Activated CD4-positive, alpha-beta memory T cell treated with anti-CD3 and anti-CD28 coated beads for 36 hours (primary cell): ENCODE data around the gene XIRP2. TPM values are rescaled to one million over a fixed set of nuclear protein-coding genes. Genes with fewer than 3 reads are reported as not detected.

Source experiments
- CTCF ChIA-PET: fragments of 350-600 bp; sonication (Branson Sonifier 250); formaldehyde crosslinking; loops from one replicate; lab custom pipeline; 2021; ENCODE audit warnings: antibody characterized with exemption, inconsistent platforms; lab: Charles Lee
- POLR2A ChIA-PET: fragments of 350-600 bp; sonication (Branson Sonifier 250); formaldehyde crosslinking; loops from one replicate; lab custom pipeline; 2021; ENCODE audit warnings: antibody characterized with exemption; lab: Charles Lee
- DNase-seq: peaks from one replicate; pipeline ENCODE4 v3.0.0-alpha.2; 2020
- H3K27ac Mint-ChIP-seq: one replicate; pipeline ENCODE4 v1.8.0; 2021; ENCODE audit warnings: mixed read lengths
- H3K27me3 Mint-ChIP-seq: one replicate; pipeline ENCODE4 v1.8.0; 2021; ENCODE audit warnings: mixed read lengths
- H3K36me3 Mint-ChIP-seq: one replicate; pipeline ENCODE4 v1.8.0; 2021; ENCODE audit warnings: mixed read lengths
- H3K4me1 Mint-ChIP-seq: one replicate; pipeline ENCODE4 v1.8.0; 2021; ENCODE audit warnings: low read depth, mixed read lengths
- H3K4me3 Mint-ChIP-seq: one replicate; pipeline ENCODE4 v1.8.0; 2021; ENCODE audit warnings: mild to moderate bottlenecking, mixed read lengths
- H3K9me3 Mint-ChIP-seq: one replicate; pipeline ENCODE4 v1.8.0; 2021; ENCODE audit warnings: mixed read lengths
- intact Hi-C: fragments of 100-400 bp; cut with micrococcal nuclease; formaldehyde crosslinking; loops from one replicate; pipeline ENCODE4 v1.15.1; 2023
- total RNA-seq, 2 experiments: library from RNA; stranded (reverse); gene quantifications; one replicate each; pipeline ENCODE4 v1.2.3, GENCODE V29; 2021

Gene XIRP2
- total RNA-seq, 2 experiments from 2014 or later = not detected

DNA sequence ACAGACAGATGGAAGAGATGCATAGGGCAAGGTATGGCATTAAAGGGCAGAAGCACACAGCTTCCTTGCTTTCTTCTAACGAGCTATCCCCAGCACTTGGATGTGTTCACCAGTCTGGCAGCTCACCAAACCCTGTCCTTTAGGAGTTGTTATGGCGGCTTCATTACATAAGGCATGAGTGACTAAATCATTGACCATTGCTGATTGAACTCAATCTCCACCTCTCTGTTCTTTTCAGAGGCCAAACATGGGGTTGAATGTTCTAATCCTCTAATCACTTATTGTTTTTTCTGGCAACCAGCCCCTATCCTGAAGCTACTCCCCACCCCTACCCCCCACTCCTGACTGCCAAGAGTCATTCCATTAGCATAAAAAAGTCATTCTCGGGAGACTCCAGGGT is 301.8 kb downstream of the XIRP2 start:
- intact Hi-C loops = no loop called here
- DNase-seq = no peak
- CTCF ChIA-PET = no interaction called here
- Mint-ChIP-seq H3K9me3 (no peaks in the 10 kb centered on the region), H3K4me1 (no peaks in the 10 kb centered on the region), H3K4me3 (no peak overlapping the region), H3K27me3 (no peaks in the 10 kb centered on the region), H3K27ac (no peak overlapping the region), H3K36me3 (no peaks in the 10 kb centered on the region)
- POLR2A ChIA-PET = no interaction called here

DNA sequence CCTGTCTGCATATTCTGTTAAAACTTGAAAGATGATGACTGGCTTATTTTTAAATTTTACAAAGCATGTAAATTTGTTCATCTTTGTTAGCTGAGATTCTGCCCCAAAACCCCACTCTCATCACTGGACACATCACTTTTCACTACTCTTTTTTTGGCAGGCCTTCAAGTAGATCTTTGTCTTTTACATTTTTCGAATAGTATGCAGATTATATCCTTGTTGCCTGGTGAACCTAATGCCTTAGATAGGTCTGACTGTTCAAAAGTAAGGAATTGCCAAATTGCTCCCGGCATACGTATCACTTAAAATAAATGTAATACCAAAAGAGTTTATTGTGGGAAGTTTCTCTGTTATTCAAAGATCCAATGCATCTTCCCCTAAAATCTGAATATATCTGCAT is 303.3 kb downstream of the XIRP2 start:
- intact Hi-C loops = no loop called here
- Mint-ChIP-seq H3K27me3 (no peaks in the 10 kb centered on the region), H3K9me3 (no peaks in the 10 kb centered on the region), H3K27ac (no peak overlapping the region), H3K36me3 (no peaks in the 10 kb centered on the region), H3K4me1 (no peaks in the 10 kb centered on the region), H3K4me3 (no peak overlapping the region)
- CTCF ChIA-PET = no interaction called here
- POLR2A ChIA-PET = no interaction called here
- DNase-seq = no peak

DNA sequence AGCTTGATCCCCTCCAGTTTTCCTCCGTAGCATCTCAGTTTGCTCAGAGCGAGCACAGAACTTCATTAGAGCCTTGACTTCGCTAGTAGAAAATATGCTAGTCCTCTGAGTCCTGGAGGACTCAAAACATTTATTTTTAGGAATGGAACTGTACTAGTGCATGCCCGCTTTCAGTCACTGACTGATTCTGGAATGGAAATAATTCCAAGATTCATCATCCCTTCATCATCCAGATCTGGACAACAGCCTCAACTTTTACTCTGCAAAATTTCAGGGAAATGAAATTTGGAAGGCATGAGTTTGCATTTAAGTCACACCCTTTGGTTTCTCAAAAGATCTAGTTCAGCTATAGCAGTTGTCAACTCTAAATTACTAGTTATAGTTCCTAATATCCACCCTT is 304.6 kb downstream of the XIRP2 start:
- Mint-ChIP-seq H3K36me3 (no peaks in the 10 kb centered on the region), H3K4me3 (no peak overlapping the region), H3K27me3 (no peaks in the 10 kb centered on the region), H3K9me3 (no peaks in the 10 kb centered on the region), H3K4me1 (no peaks in the 10 kb centered on the region), H3K27ac (no peak overlapping the region)
- ChIA-PET POLR2A (no interaction called here), CTCF (no interaction called here)
- intact Hi-C loops = no loop called here
- DNase-seq = no peak

DNA sequence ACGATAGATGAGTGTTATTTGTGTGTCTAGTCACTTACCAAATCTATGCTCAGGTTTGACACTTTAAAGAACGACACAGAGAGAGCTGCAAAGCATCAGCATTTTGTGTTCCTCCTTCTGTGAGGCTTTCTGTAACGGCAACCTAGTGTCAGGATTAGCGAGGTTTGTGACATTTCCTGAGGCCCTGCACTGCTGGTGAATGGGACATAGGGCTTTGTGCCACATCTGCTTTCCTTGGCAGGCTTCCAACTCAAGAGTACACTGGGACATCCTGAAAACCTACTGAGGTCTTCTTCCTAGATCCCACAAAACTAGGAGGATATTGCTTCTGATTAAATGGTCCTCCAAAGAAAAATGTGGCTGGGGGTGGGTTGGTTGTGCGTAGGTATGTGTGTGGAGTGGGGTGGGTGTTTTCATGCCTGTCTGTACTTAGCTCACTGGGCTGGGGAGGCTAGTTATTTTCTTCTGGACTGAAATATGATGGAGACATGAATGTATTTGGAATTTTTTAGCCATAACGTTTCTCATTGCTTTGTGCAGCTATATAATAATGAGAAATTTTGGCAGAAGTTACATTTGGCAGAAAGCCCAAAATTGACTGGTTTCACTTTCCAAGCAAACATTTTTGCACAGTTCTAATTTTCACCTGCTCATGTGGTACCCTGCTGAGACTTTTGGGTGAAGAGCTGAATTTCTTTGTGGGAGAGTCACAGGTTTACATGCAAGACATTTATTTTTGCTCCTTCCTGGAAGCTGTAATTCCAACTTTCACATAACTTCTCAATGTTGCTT is 308.4 kb downstream of the XIRP2 start:
- ChIA-PET POLR2A (no interaction called here), CTCF (no interaction called here)
- Mint-ChIP-seq H3K36me3 (no peaks in the 10 kb centered on the region), H3K27ac (no peak overlapping the region), H3K27me3 (no peaks in the 10 kb centered on the region), H3K9me3 (no peaks in the 10 kb centered on the region), H3K4me3 (no peak overlapping the region), H3K4me1 (no peaks in the 10 kb centered on the region)
- intact Hi-C loops = no loop called here
- no peak for DNase-seq

DNA sequence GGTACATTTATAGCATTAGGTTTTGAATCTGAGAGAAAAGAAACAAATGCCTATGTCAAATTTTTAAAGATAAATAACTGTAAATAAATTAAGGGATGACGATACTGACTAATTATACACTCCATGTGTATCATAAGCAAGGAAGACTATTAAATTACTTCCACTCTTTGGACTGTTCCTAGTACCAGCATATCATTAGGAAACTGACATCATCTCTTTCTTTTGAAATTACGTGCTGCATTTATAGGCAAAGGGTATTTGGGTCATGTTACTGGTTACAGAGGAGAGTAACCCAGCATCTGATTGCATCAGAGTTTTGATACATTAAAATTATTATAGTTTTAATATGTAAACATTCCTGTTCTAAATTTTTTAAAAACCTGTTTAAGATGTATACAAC is 309.7 kb downstream of the XIRP2 start:
- ChIA-PET POLR2A (no interaction called here), CTCF (no interaction called here)
- intact Hi-C loops = no loop called here
- Mint-ChIP-seq H3K36me3 (no peaks in the 10 kb centered on the region), H3K4me1 (no peaks in the 10 kb centered on the region), H3K4me3 (no peak overlapping the region), H3K9me3 (no peaks in the 10 kb centered on the region), H3K27me3 (no peaks in the 10 kb centered on the region), H3K27ac (no peak overlapping the region)
- DNase-seq = no peak

DNA sequence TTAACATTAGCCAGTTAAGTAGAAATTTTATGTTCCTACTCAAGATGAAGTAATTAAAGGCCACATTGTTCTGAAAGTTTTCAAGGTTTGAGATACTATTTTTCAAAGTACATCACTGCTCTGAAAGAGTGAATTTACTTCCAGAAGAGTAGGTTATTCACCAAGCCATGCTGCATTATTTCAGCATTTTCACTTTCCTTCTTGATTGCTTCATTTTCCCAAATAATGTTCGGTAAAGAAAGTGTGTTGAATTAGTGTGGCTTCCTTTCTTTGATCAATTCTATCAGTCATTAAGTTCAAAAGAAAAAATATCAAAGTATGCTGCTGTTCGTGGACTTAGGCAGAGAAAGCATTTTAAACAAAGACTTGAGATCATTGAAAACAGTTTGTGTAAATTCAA is 310.3 kb downstream of the XIRP2 start:
- Mint-ChIP-seq H3K4me3 (no peak overlapping the region), H3K9me3 (no peaks in the 10 kb centered on the region), H3K27me3 (no peaks in the 10 kb centered on the region), H3K4me1 (no peaks in the 10 kb centered on the region), H3K36me3 (no peaks in the 10 kb centered on the region), H3K27ac (no peak overlapping the region)
- ChIA-PET POLR2A (no interaction called here), CTCF (no interaction called here)
- intact Hi-C loops = no loop called here
- no peak for DNase-seq

DNA sequence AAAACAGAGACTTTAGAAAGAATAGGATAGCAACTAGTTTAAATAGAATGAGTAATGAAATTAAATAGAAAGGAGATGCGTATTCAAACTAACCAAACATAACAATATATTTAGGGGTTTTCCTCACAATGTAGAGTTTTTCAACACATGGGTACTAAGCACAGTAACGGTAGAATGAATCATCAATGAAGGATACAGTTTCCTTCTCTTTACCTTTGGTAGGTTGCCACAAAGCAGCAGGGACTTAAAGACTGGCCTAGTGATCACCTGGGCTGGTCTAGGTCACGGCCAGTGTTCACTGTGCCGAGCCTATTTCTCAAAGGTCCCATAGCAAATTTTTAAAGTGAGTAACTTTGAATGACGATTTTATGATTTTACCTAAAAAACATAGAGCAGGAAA is 311.7 kb downstream of the XIRP2 start:
- Mint-ChIP-seq H3K9me3 (no peaks in the 10 kb centered on the region), H3K4me3 (no peak overlapping the region), H3K27ac (no peak overlapping the region), H3K27me3 (no peaks in the 10 kb centered on the region), H3K4me1 (no peaks in the 10 kb centered on the region), H3K36me3 (no peaks in the 10 kb centered on the region)
- intact Hi-C loops = no loop called here
- ChIA-PET CTCF (no interaction called here), POLR2A (no interaction called here)
- no peak for DNase-seq

GRCh38 chr2:167209784-167210183 is 321.5 kb downstream of the XIRP2 start:
- intact Hi-C loops = no loop called here
- ChIA-PET POLR2A (no interaction called here), CTCF (no interaction called here)

DNA sequence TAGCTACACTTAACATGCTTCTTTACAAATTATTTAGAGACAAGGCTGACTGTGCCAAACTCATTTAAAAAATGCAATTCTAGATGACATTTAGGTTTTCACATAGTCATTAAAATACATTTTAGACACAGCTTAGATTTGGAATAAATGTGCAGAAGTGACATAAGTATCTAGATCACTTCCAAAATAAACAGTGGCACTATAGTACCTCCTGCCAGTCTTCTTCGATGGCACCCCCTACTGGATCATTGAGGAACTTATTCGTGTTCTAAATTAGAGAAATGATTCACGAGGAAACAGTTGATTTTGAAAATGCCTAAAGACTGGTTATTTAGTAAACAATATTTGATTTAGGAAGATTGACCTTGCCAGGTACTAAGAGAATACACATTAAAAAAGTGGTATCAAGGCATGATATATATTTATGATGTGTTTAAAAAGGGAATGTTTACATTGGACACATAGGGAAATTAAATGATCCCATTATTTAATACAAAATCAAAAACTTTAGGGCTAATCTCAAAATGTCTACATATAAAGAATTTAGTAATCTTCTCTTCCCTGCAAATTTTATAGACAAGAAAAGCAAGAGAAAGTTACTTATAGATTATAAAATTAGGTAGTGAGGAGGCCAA is 323.9 kb downstream of the XIRP2 start:
- Mint-ChIP-seq H3K27ac (no peak overlapping the region), H3K9me3 (no peaks in the 10 kb centered on the region), H3K4me1 (no peaks in the 10 kb centered on the region), H3K4me3 (no peak overlapping the region), H3K27me3 (no peaks in the 10 kb centered on the region), H3K36me3 (no peaks in the 10 kb centered on the region)
- ChIA-PET CTCF (interaction anchor here (0.7 to 1.0 kb wide), 2 partner anchors 673 to 907 kb away, joined by 3 to 4 read pairs; no protein-coding TSS in a partner anchor), POLR2A (no interaction called here)
- no peak for DNase-seq
- intact Hi-C loops = no loop called here

More at GRCh38 chr2:167209784-167210183, 321.5 kb downstream of the XIRP2 start:
- Mint-ChIP-seq H3K27me3 (no peaks in the 10 kb centered on the region), H3K36me3 (no peaks in the 10 kb centered on the region), H3K4me3 (no peak overlapping the region), H3K9me3 (no peaks in the 10 kb centered on the region), H3K27ac (no peak overlapping the region), H3K4me1 (no peaks in the 10 kb centered on the region)
- no peak for DNase-seq

- no peaks in the 10 kb centered on the region for H3K36me3 Mint-ChIP-seq
- H3K4me1 Mint-ChIP-seq = no peaks in the 10 kb centered on the region
- ChIA-PET CTCF (no interaction called here), POLR2A (no interaction called here)
- DNase-seq = no peak
- H3K4me3 Mint-ChIP-seq = no peak overlapping the region
- intact Hi-C loops = no loop called here
- peaks cover 2% of the 10 kb centered on the region for H3K9me3 Mint-ChIP-seq
- H3K27me3 Mint-ChIP-seq = no peaks in the 10 kb centered on the region
- H3K27ac Mint-ChIP-seq = no peak overlapping the region
These were observed 327.3 kb downstream of the XIRP2 start for GRCh38 chr2:167215595-167215994.

GRCh38 chr2:167237478-167237877 is 349.2 kb downstream of the XIRP2 start:
- Mint-ChIP-seq H3K27ac (no peak overlapping the region), H3K27me3 (no peaks in the 10 kb centered on the region)

GRCh38 chr2:167240671-167241070 is 352.4 kb downstream of the XIRP2 start:
- intact Hi-C loops = no loop called here
- no peak overlapping the region for H3K27ac Mint-ChIP-seq
- no peaks in the 10 kb centered on the region for H3K4me1 Mint-ChIP-seq
- no peak for DNase-seq
- H3K27me3 Mint-ChIP-seq = no peaks in the 10 kb centered on the region
- CTCF ChIA-PET = no interaction called here
- H3K36me3 Mint-ChIP-seq = no peaks in the 10 kb centered on the region
- POLR2A ChIA-PET = no interaction called here
- no peaks in the 10 kb centered on the region for H3K9me3 Mint-ChIP-seq
- no peak overlapping the region for H3K4me3 Mint-ChIP-seq

More at GRCh38 chr2:167237478-167237877, 349.2 kb downstream of the XIRP2 start:
- no peak for DNase-seq
- H3K9me3 Mint-ChIP-seq = no peaks in the 10 kb centered on the region
- ChIA-PET CTCF (no interaction called here), POLR2A (no interaction called here)
- no peak overlapping the region for H3K4me3 Mint-ChIP-seq
- intact Hi-C loops = no loop called here
- no peaks in the 10 kb centered on the region for H3K36me3 Mint-ChIP-seq
- no peaks in the 10 kb centered on the region for H3K4me1 Mint-ChIP-seq

GRCh38 chr2:167249197-167249596 is 360.9 kb downstream of the XIRP2 start:
- no peak for DNase-seq
- no peaks in the 10 kb centered on the region for H3K27me3 Mint-ChIP-seq
- no peak overlapping the region for H3K27ac Mint-ChIP-seq
- CTCF ChIA-PET = no interaction called here
- intact Hi-C loops = no loop called here
- H3K4me3 Mint-ChIP-seq = no peak overlapping the region
- no peaks in the 10 kb centered on the region for H3K9me3 Mint-ChIP-seq
- no peaks in the 10 kb centered on the region for H3K36me3 Mint-ChIP-seq
- POLR2A ChIA-PET = no interaction called here
- H3K4me1 Mint-ChIP-seq = no peaks in the 10 kb centered on the region
